AG09319 (cell line): ENCODE data around the gene PHF21B.
"Not testable (repeated sequence)": the region's sequence is repeated elsewhere in the genome, so short reads cannot be mapped to it uniquely, and the experiment has no call there.

Source experiments
- DNase-seq: peaks from one replicate; pipeline ENCODE4 v3.0.0-alpha.2; 2010; ENCODE audit warnings: low read depth; ENCODE audit errors: extremely low read depth
- CTCF ChIP-seq: IDR thresholded peaks from 2 replicates; pipeline ENCODE4 v1.5.1; 2011; ENCODE audit warnings: low read depth, mild to moderate bottlenecking, inconsistent platforms, low read length, moderate library complexity

PHF21B gene

GRCh38 chr22:44926124-44926475 is 83.7 kb downstream of the PHF21B start:
- no peak for TF ChIP-seq CTCF
- no peak for DNase-seq

GRCh38 chr22:44925465-44926123 is 84.2 kb downstream of the PHF21B start:
- no peak for DNase-seq
- no peak for TF ChIP-seq CTCF

GRCh38 chr22:44924710-44925109 is 85.1 kb downstream of the PHF21B start:
- TF ChIP-seq CTCF = no peak
- DNase-seq = no peak

GRCh38 chr22:44924098-44924497 is 85.7 kb downstream of the PHF21B start:
- TF ChIP-seq CTCF = no peak

GRCh38 chr22:44921766-44922165 is 88.0 kb downstream of the PHF21B start:
- not testable (repeated sequence) for DNase-seq

More at GRCh38 chr22:44924098-44924497, 85.7 kb downstream of the PHF21B start:
- DNase-seq = no peak

- TF ChIP-seq CTCF = no peak
Observed at GRCh38 chr22:44920183-44920582, 89.6 kb downstream of the PHF21B start.

GRCh38 chr22:44919691-44920090 is 90.1 kb downstream of the PHF21B start:
- no peak for DNase-seq
- no peak for TF ChIP-seq CTCF

More at GRCh38 chr22:44920183-44920582, 89.6 kb downstream of the PHF21B start:
- DNase-seq = no peak

GRCh38 chr22:44918925-44919392 is 90.8 kb downstream of the PHF21B start:
- no peak for TF ChIP-seq CTCF
- DNase-seq = no peak
